CD4-positive, alpha-beta T cell treated with Interleukin-21 for 1 hour (primary cell): ENCODE measurements around the gene DEPDC1B.
"Not testable (repeated sequence)": the region's sequence is repeated elsewhere in the genome, so short reads cannot be mapped to it uniquely, and the experiment has no call there.

ENCODE experiments used
- DNase-seq: peaks from one replicate; pipeline ENCODE4 v3.0.0-alpha.2; 2020

DEPDC1B gene

GRCh38 chr5:60576425-60576824 is 123.5 kb downstream of the DEPDC1B start:
- no peak for DNase-seq

- no peak for DNase-seq
These were observed 131.3 kb downstream of the DEPDC1B start for GRCh38 chr5:60568646-60569045.

- DNase-seq: no peak
These were observed 136.2 kb downstream of the DEPDC1B start for GRCh38 chr5:60563696-60564324.

GRCh38 chr5:60553291-60553690 is 146.7 kb downstream of the DEPDC1B start:
- DNase-seq: not testable (repeated sequence)

- DNase-seq: no peak
These were observed 148.1 kb downstream of the DEPDC1B start for GRCh38 chr5:60551829-60552228.

GRCh38 chr5:60551250-60551649 is 148.7 kb downstream of the DEPDC1B start:
- no peak for DNase-seq

- no peak for DNase-seq
These were observed 149.7 kb downstream of the DEPDC1B start for GRCh38 chr5:60550311-60550710.

- DNase-seq: no peak
These were observed 150.1 kb downstream of the DEPDC1B start for GRCh38 chr5:60549841-60550240.
